Caco-2 (cell line): ENCODE results near the gene PPM1L. TPM values are rescaled to one million over a fixed set of nuclear protein-coding genes. Genes with fewer than 3 reads are reported as not detected.

Experiments used
- BruUV-seq: library from RNA; stranded (reverse); fragments of 400-500 nt; replicated peaks from 2 replicates; lab custom pipeline; 2021; lab: Mats Ljungman, UMichigan
- CTCF ChIA-PET: fragments of 300-600 bp; sonication (Branson Sonifier 250); formaldehyde crosslinking; loops from one replicate; lab custom pipeline; 2022; ENCODE audit warnings: antibody characterized with exemption; lab: Charles Lee
- POLR2A ChIA-PET: fragments of 300-600 bp; sonication (Branson Sonifier 250); formaldehyde crosslinking; loops from one replicate; lab custom pipeline; 2022; ENCODE audit warnings: antibody characterized with exemption; lab: Charles Lee
- DNase-seq, 2 experiments: peaks; one replicate each; pipeline versions ENCODE4 v3.0.0 to v3.0.0-alpha.2; 2020 to 2022
- H3K27me3 ChIP-seq: replicated peaks from 2 replicates; pipeline ENCODE4 v1.6.0; 2011; ENCODE audit warnings: low read length; ENCODE audit not compliant: control insufficient read depth, insufficient read depth
- H3K36me3 ChIP-seq: 2 replicates; pipeline ENCODE4 v1.5.1; 2011; ENCODE audit warnings: low read length; ENCODE audit not compliant: control insufficient read depth, insufficient read depth
- H3K4me1 ChIP-seq: fragments of 250-450 bp; sonication (Bioruptor Pico); 2 replicates; pipeline ENCODE4 v1.5.1; 2020; ENCODE audit warnings: mild to moderate bottlenecking
- H3K4me3 ChIP-seq: 2 replicates; pipeline ENCODE4 v1.5.1; 2011; ENCODE audit warnings: low read depth, mild to moderate bottlenecking, control low read depth, low read length
- H3K9me3 ChIP-seq: fragments of 250-450 bp; sonication (Bioruptor Pico); 2 replicates; pipeline ENCODE4 v1.5.1; 2020; ENCODE audit warnings: mild to moderate bottlenecking, moderate library complexity
- H3K27ac Mint-ChIP-seq: one replicate; pipeline ENCODE4 v1.8.0; 2022; ENCODE audit warnings: mixed read lengths; ENCODE audit not compliant: unreplicated experiment
- H3K27me3 Mint-ChIP-seq: one replicate; pipeline ENCODE4 v1.8.0; 2022; ENCODE audit warnings: mixed read lengths; ENCODE audit not compliant: insufficient read depth, unreplicated experiment
- H3K36me3 Mint-ChIP-seq: one replicate; pipeline ENCODE4 v1.8.0; 2022; ENCODE audit warnings: mild to moderate bottlenecking, mixed read lengths; ENCODE audit not compliant: insufficient read depth, unreplicated experiment
- H3K4me1 Mint-ChIP-seq: one replicate; pipeline ENCODE4 v1.8.0; 2022; ENCODE audit warnings: low read depth, mixed read lengths; ENCODE audit not compliant: unreplicated experiment
- H3K4me3 Mint-ChIP-seq: one replicate; pipeline ENCODE4 v1.8.0; 2022; ENCODE audit warnings: mild to moderate bottlenecking, moderate library complexity, mixed read lengths; ENCODE audit not compliant: unreplicated experiment
- H3K9me3 Mint-ChIP-seq: one replicate; pipeline ENCODE4 v1.8.0; 2022; ENCODE audit warnings: mixed read lengths; ENCODE audit not compliant: unreplicated experiment
- CTCF ChIP-seq, 2 experiments: fragments of 200-600 bp in 1 of 2; IDR thresholded peaks; 1 replicate in 1 of 2; 2 replicates in 1 of 2; pipeline versions ENCODE4 v1.5.1 to v1.8.0; 2011 to 2022; ENCODE audit warnings: antibody characterized with exemption in 1 of 2, control low read depth in 1 of 2, inconsistent platforms in 1 of 2, low read depth in 1 of 2, low read length in 1 of 2, mild to moderate bottlenecking in 1 of 2, moderate library complexity in 1 of 2; ENCODE audit not compliant: insufficient read depth in 1 of 2, severe bottlenecking in 1 of 2, unreplicated experiment in 1 of 2
- intact Hi-C: fragments of 100-400 bp; cut with micrococcal nuclease; formaldehyde crosslinking; loops from one replicate; pipeline ENCODE4 v1.10.0; 2022; ENCODE audit not compliant: unreplicated experiment
- total RNA-seq: library from RNA; stranded (reverse); gene quantifications from 2 replicates; pipeline ENCODE4 v1.2.3, GENCODE V29; 2022

Gene PPM1L
- total RNA-seq, 1 experiment from 2014 or later: 2.0 TPM

- no peaks in the 10 kb centered on the region for H3K27me3 Mint-ChIP-seq
- H3K4me3 Mint-ChIP-seq: no peak overlapping the region
- ChIA-PET POLR2A (no interaction called here), CTCF (no interaction called here)
- no peaks in the 10 kb centered on the region for H3K36me3 ChIP-seq
- TF ChIP-seq CTCF (IDR thresholded peaks at IDR 0.05; ENCODE audit: insufficient read depth in 1 of 2, low read depth in 1 of 2, low read length in 1 of 2, severe bottlenecking in 1 of 2, unreplicated experiment in 1 of 2): no peak
- H3K9me3 Mint-ChIP-seq: no peaks in the 10 kb centered on the region
- H3K36me3 Mint-ChIP-seq: no peaks in the 10 kb centered on the region
- no peaks in the 10 kb centered on the region for H3K4me1 Mint-ChIP-seq
- H3K27me3 ChIP-seq: no peaks in the 10 kb centered on the region
- BruUV-seq: no TSS peak
- peak in 1 of 2 experiments; percentile 27 for DNase-seq
- no peaks in the 10 kb centered on the region for H3K9me3 ChIP-seq
- no peak overlapping the region for H3K27ac Mint-ChIP-seq
- no peak overlapping the region for H3K4me3 ChIP-seq
- intact Hi-C loops: loop anchor here (10.0 kb wide), 1 partner anchor 111 kb away; no protein-coding TSS in a partner anchor
- peaks cover 4% of the 10 kb centered on the region; the same call in 1 of the 2 replicates for H3K4me1 ChIP-seq
Observed at GRCh38 chr3:161093895-161094294, 337.9 kb downstream of the PPM1L start.

- peaks cover 17% of the 10 kb centered on the region for H3K4me1 ChIP-seq
- Mint-ChIP-seq H3K36me3 (peaks cover 8% of the 10 kb centered on the region), H3K4me3 (no peak overlapping the region), H3K27me3 (no peaks in the 10 kb centered on the region), H3K9me3 (no peaks in the 10 kb centered on the region), H3K27ac (no peak overlapping the region), H3K4me1 (peaks cover 7% of the 10 kb centered on the region)
- DNase-seq: peak; percentile 45 to 51
- BruUV-seq: no TSS peak
- H3K9me3 ChIP-seq: no peaks in the 10 kb centered on the region
- H3K36me3 ChIP-seq: no peaks in the 10 kb centered on the region
- CTCF ChIA-PET: interaction anchor here (0.6 kb wide), 1 partner anchor 327 kb away, joined by 3 read pairs; no protein-coding TSS in a partner anchor
- no peak overlapping the region for H3K4me3 ChIP-seq
- TF ChIP-seq CTCF (IDR thresholded peaks at IDR 0.05; ENCODE audit: insufficient read depth in 1 of 2, low read depth in 1 of 2, low read length in 1 of 2, severe bottlenecking in 1 of 2, unreplicated experiment in 1 of 2): peak; percentile 52 to 60
- intact Hi-C loops: loop anchor here (1.0 to 10.0 kb wide), 4 partner anchors 74 to 327 kb away; no protein-coding TSS in a partner anchor
- POLR2A ChIA-PET: no interaction called here
- no peaks in the 10 kb centered on the region for H3K27me3 ChIP-seq
Observed at GRCh38 chr3:161096771-161097367, 340.8 kb downstream of the PPM1L start.

- no peaks in the 10 kb centered on the region for H3K27me3 Mint-ChIP-seq
- intact Hi-C loops: loop anchor here (2.0 to 10.0 kb wide), 3 partner anchors 121 to 536 kb away; partner anchors contain the start of genes KPNA4 and NMD3
- no peak for TF ChIP-seq CTCF (IDR thresholded peaks at IDR 0.05; ENCODE audit: insufficient read depth in 1 of 2, low read depth in 1 of 2, low read length in 1 of 2, severe bottlenecking in 1 of 2, unreplicated experiment in 1 of 2)
- ChIA-PET POLR2A (no interaction called here), CTCF (no interaction called here)
- H3K9me3 Mint-ChIP-seq: no peaks in the 10 kb centered on the region
- peaks cover 13% of the 10 kb centered on the region for H3K36me3 Mint-ChIP-seq
- H3K27ac Mint-ChIP-seq: peak overlapping the region; percentile 77
- H3K4me1 Mint-ChIP-seq: peaks cover 7% of the 10 kb centered on the region
- peak; percentile 53 to 71 for DNase-seq
- H3K4me3 Mint-ChIP-seq: peak overlapping the region; percentile 23
- H3K9me3 ChIP-seq: no peaks in the 10 kb centered on the region
- BruUV-seq: no TSS peak
- H3K4me3 ChIP-seq: no peak overlapping the region
- H3K36me3 ChIP-seq: no peaks in the 10 kb centered on the region
- peaks cover 13% of the 10 kb centered on the region for H3K4me1 ChIP-seq
- no peaks in the 10 kb centered on the region for H3K27me3 ChIP-seq
Observed at GRCh38 chr3:161100994-161101393, 345.0 kb downstream of the PPM1L start.
